Fibroblast of the aortic adventitia (primary cell): ENCODE results near the gene CC2D2B. TPM values are rescaled to one million over a fixed set of nuclear protein-coding genes. Genes with fewer than 3 reads are reported as not detected.

Experiments used
- DNase-seq: peaks from one replicate; pipeline ENCODE4 v3.0.0-alpha.2; 2010; ENCODE audit warnings: low read depth
- H3K4me3 ChIP-seq: 2 replicates; pipeline ENCODE4 v1.5.1; 2011; ENCODE audit warnings: low read depth, mild to moderate bottlenecking, control low read depth, low read length, moderate library complexity
- CTCF ChIP-seq: IDR thresholded peaks from 2 replicates; pipeline ENCODE4 v1.5.1; 2011; ENCODE audit warnings: mild to moderate bottlenecking, low read length, control low read depth, inconsistent platforms; ENCODE audit not compliant: insufficient read depth
- total RNA-seq: library from RNA; depleted of rRNA; stranded (reverse); fragments of >200 nt; gene quantifications from 2 replicates; pipeline ENCODE4 v1.2.3, GENCODE V29; 2012; ENCODE audit warnings: low replicate concordance

The CC2D2B gene
- total RNA-seq, 1 donor = 0.09 TPM

GRCh38 chr10:96023168-96023567 lies 115.4 kb downstream of the CC2D2B start:
- H3K4me3 ChIP-seq = no peak overlapping the region
- TF ChIP-seq CTCF = no peak
- DNase-seq = no peak

DNA sequence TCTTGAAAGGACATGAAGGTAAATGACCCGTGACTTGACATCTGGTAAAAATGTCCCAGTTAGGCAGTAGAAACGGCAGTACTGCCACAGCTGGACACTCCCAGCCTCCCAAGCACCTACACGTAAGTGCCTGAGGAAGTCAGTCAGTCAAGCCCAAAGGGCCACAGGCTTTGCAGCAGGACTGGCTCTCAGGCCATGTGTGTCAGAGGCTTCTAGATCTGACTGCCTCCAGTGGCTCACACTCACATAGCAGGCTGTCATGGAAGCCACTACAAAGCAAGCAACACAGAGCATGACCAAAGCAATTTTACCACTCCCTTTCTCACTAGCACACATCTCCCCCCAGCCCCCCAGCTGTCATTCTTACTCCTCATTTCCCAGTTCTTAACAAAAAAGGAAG lies 117.8 kb downstream of the CC2D2B start:
- H3K4me3 ChIP-seq = no peak overlapping the region
- DNase-seq = no peak
- peak; percentile 29 for TF ChIP-seq CTCF

DNA sequence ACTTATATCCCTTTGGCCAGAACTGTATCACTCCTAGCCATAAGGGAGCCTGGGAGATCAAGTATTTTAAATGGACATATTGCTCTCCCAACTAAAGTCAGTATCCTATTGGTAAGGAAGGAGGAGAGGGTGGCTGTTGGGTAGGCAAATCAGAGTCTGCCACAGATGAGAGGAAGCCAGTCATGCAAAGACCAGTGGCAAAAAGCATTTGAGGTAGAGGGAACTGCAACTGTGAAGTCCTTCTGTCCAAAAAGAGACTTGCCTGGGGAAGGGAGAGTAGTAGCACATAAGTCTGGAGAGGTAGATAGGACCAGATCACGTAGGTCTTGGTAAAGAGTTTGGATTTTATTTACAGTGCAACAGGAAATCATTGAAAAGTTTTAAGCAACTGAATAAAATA lies 126.8 kb downstream of the CC2D2B start:
- H3K4me3 ChIP-seq = no peak overlapping the region
- no peak for TF ChIP-seq CTCF
- no peak for DNase-seq

- TF ChIP-seq CTCF = no peak
Measured at GRCh38 chr10:96038476-96039387, 131.0 kb downstream of the CC2D2B start.

GRCh38 chr10:96041146-96041545 lies 133.4 kb downstream of the CC2D2B start:
- DNase-seq = no peak
- no peak overlapping the region for H3K4me3 ChIP-seq
- no peak for TF ChIP-seq CTCF

More at GRCh38 chr10:96038476-96039387, 131.0 kb downstream of the CC2D2B start:
- no peak for DNase-seq
- no peak overlapping the region for H3K4me3 ChIP-seq

- H3K4me3 ChIP-seq = peak within 1 kb of the TSS; percentile 80
- no peak for TF ChIP-seq CTCF
- peak; percentile 85 for DNase-seq
Measured at GRCh38 chr10:96043033-96043892, 135.5 kb downstream of the CC2D2B start, which contains the start of gene CCNJ. CCNJ (plus strand) TSS chr10:96043583; CDS start chr10:96044394, 811 bp downstream.
